Measurements from ENCODE around the gene GPR141.

GPR141 gene, protein sequence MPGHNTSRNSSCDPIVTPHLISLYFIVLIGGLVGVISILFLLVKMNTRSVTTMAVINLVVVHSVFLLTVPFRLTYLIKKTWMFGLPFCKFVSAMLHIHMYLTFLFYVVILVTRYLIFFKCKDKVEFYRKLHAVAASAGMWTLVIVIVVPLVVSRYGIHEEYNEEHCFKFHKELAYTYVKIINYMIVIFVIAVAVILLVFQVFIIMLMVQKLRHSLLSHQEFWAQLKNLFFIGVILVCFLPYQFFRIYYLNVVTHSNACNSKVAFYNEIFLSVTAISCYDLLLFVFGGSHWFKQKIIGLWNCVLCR

DNA sequence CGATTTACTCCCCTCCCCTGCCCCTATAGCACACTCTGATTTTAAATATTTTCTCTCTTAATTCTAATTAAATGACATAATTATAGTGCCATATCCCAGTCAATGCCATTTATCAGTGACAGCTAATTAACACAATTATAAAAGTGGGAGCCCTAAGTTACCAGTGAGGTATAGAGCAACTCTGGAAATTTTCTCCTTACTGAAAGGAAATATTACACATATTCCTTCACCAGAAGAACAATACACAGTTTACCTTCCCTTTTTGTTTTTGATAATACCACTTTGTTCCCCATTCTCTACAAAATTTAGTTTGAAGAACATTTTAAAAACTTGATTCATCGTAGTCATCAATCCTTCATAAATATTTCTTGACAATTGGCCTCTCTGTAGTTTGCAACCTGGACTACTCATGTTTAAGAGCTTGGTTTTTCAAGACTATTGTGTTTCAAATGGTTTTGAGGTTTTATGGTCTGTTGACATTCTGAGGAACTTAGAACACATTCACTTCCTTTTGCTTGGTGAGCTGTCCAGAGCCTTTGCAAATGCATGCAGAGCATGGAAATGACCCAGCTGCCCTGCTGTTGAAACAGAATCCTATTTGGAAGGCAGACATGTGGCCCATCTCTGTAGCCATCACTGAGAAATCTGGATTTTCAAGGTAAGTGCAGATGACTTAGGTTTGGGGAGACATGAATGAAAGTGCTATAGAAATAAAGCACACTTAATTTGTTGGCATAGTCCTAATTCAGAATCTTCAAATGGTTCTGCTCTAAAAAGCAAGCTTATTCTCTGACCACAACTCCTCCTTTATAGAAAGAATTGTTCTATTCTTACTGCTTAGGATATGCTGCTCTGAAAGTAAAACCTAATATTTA is at the start of gene GPR141:
TSS of gene GPR141 (plus strand) at position 521 of the 875 bp plus-strand sequence. CDS start 56,628 bp downstream, outside the sequence.
- DNase-seq (ENCODE audit: low spot score in 2 of 2) (no peak), ATAC-seq (replicated peaks; ENCODE audit: extremely low read depth, poor library complexity, severe bottlenecking) (no peak)
- H3K9me3 Mint-ChIP-seq = no peaks in the 10 kb centered on the region
- H3K27me3 Mint-ChIP-seq = peaks cover 28% of the 10 kb centered on the region
- peak within 1 kb of the TSS; percentile 71 for H3K4me3 Mint-ChIP-seq
- peak within 1 kb of the TSS; percentile 25 for H3K27ac Mint-ChIP-seq (ENCODE audit: low read depth)
- H3K4me1 Mint-ChIP-seq = peaks cover 11% of the 10 kb centered on the region
- peaks cover 3% of the 10 kb centered on the region for H3K36me3 Mint-ChIP-seq (ENCODE audit: insufficient read depth)

DNA sequence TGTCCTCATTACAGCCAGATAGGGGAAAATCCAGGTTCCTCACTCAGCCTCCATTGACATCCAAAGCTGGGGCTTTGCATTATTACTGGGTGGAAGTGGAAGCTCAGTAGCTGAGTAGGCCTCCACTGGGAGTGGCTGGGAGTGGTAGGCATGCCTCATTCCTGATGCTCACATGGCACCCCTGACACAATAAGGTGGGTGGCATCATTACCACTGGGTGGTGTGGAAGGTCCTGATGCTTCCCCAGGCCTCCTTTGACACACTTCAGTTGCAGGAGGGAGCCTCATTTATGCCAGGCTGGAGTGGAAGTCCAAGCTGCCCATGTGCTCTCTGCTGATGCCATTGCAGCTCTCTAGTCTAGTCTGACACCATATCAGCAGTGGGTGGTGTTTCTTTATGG is 48.2 kb upstream of the GPR141 start:
- H3K4me1 Mint-ChIP-seq = peaks cover 25% of the 10 kb centered on the region
- H3K27me3 Mint-ChIP-seq = peaks cover 59% of the 10 kb centered on the region
- DNase-seq (ENCODE audit: low spot score in 2 of 2) (no peak), ATAC-seq (replicated peaks; ENCODE audit: extremely low read depth, poor library complexity, severe bottlenecking) (no peak)
- peaks cover 15% of the 10 kb centered on the region for H3K9me3 Mint-ChIP-seq
- peaks cover 2% of the 10 kb centered on the region for H3K36me3 Mint-ChIP-seq (ENCODE audit: insufficient read depth)
- no peak overlapping the region for H3K27ac Mint-ChIP-seq (ENCODE audit: low read depth)
- H3K4me3 Mint-ChIP-seq = no peak overlapping the region

DNA sequence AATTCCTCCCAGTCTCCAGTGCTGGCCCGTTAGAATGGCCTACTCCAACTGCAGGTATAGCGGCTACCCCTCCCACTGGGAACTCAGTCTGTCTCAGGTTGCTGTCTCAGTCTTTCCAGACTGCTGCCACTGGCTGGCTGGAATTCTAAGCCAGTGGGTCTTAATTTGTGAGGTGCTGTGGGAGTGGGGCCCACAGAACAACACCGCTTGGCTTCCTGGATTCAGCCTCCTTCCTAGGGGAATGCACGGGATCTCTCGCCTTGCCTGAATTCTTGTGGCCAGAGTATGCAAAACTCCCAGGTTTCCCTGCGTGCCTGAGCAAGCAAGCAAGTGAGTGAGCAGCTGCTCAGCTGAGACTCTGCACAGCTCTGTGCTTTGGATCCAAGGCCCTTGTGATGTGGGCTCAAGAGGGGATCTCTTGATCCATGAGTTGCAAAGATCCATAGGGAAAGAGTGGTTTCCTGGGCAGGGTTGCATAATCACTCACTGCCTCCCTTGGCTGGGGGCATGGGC is 41.5 kb upstream of the GPR141 start:
- no peak overlapping the region for H3K27ac Mint-ChIP-seq (ENCODE audit: low read depth)
- H3K9me3 Mint-ChIP-seq = peaks cover 16% of the 10 kb centered on the region
- H3K4me1 Mint-ChIP-seq = peaks cover 23% of the 10 kb centered on the region
- DNase-seq (ENCODE audit: low spot score in 2 of 2) (no peak), ATAC-seq (replicated peaks; ENCODE audit: extremely low read depth, poor library complexity, severe bottlenecking) (no peak)
- no peak overlapping the region for H3K4me3 Mint-ChIP-seq
- peaks cover 29% of the 10 kb centered on the region for H3K27me3 Mint-ChIP-seq
- H3K36me3 Mint-ChIP-seq (ENCODE audit: insufficient read depth) = no peaks in the 10 kb centered on the region

DNA sequence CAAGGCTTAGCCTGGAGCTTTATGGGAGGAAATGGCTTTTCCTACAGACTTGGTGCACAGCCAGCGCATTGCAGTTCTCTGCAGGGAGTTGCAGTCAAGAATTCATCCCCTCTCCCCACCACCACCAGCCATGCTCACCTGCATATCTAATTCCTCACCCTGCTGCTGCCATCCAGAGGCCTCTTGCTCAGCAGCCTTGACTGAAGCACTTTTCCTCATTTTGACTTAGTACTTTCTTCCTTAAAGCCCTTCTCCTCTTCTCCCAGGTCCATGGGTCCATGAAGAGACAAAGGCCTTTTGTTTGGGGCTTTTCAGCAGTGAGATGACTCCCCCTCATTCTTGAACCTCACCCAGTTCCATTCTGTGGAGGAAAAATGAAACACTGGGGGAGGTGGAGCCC is 39.7 kb upstream of the GPR141 start:
- Mint-ChIP-seq H3K4me3 (no peak overlapping the region), H3K27ac (ENCODE audit: low read depth) (no peak overlapping the region), H3K27me3 (peaks cover 11% of the 10 kb centered on the region), H3K4me1 (peaks cover 20% of the 10 kb centered on the region), H3K36me3 (ENCODE audit: insufficient read depth) (no peaks in the 10 kb centered on the region), H3K9me3 (peaks cover 5% of the 10 kb centered on the region)
- DNase-seq (ENCODE audit: low spot score in 2 of 2) = no peak
- ATAC-seq (replicated peaks; ENCODE audit: extremely low read depth, poor library complexity, severe bottlenecking) = no peak

DNA sequence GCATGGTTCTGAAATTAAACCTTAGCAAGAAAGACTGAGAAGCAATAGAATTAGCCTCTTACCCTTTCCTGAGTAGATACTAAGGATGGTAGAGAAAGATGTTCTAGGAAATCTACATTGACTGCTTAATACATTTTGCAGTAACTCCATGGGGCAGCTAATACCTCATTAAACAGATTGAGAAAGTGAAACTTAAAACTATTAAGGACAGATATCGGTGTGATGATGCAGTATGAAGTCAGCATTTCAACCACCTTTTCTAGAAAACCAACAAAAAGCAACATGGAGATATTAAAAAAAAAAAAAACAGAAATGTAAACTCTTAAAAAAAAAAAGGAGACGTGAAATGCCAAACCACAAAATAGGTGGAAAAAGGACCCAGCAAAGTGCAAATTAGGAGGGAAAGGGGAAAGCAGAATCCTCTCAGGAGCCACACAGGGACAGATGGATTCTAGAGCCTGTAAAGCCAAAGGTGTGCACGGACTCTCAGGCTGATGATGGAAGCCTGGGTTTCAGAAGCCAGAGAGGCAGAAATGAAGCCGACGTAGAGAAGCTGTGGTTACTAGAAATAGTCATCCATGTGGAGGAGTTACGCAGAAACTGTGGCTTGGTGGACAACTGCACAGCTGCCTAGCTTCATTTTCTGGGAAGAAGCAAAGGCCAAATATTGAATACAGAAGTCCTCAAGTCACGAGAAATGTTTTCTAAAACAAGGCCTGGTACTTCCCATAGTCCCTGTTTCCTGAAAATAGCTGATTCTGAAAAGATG is 38.1 kb upstream of the GPR141 start:
- DNase-seq (ENCODE audit: low spot score in 2 of 2) = no peak
- H3K36me3 Mint-ChIP-seq (ENCODE audit: insufficient read depth) = no peaks in the 10 kb centered on the region
- H3K27ac Mint-ChIP-seq (ENCODE audit: low read depth) = peak overlapping the region; percentile 95
- peaks cover 5% of the 10 kb centered on the region for H3K9me3 Mint-ChIP-seq
- H3K4me1 Mint-ChIP-seq = peaks cover 14% of the 10 kb centered on the region
- H3K4me3 Mint-ChIP-seq = peak overlapping the region; percentile 67
- no peaks in the 10 kb centered on the region for H3K27me3 Mint-ChIP-seq
- peak; percentile 56 for ATAC-seq (replicated peaks; ENCODE audit: extremely low read depth, poor library complexity, severe bottlenecking)

DNA sequence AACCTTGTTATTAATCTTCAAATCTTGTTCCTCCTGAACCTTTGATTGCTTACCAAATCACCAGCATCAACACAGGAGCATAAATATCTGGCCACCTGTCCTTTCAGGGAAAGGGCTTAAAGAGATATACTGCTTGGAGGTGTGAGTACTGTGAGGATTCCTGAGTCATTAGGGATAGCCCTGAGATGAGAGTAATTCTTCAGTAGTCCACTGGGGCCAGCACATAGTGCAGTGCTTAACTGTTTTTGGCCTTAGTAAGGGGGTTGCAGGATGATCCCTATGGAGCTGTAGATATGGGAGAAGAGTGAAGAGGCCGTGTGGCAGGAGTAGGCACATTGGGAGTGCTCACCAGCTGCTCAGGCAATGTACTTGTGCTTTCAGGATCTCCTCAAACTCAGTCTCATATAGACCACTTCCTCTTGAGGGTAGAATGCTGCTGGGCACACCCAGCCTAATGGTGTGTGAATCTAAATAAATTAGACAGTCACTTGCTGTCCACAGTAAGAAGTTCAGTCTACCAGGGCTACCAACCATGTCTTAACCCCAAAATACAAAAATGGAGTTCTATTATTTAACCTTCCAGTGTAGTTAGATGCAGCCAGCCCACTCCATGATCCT is 26.5 kb upstream of the GPR141 start:
- no peak for DNase-seq (ENCODE audit: low spot score in 2 of 2)
- peak overlapping the region; percentile 53 for H3K4me3 Mint-ChIP-seq
- H3K36me3 Mint-ChIP-seq (ENCODE audit: insufficient read depth) = peaks cover 8% of the 10 kb centered on the region
- H3K9me3 Mint-ChIP-seq = peaks cover 5% of the 10 kb centered on the region
- peaks cover 19% of the 10 kb centered on the region for H3K4me1 Mint-ChIP-seq
- peak; percentile 83 for ATAC-seq (replicated peaks; ENCODE audit: extremely low read depth, poor library complexity, severe bottlenecking)
- H3K27ac Mint-ChIP-seq (ENCODE audit: low read depth) = peak overlapping the region; percentile 64
- no peaks in the 10 kb centered on the region for H3K27me3 Mint-ChIP-seq

DNA sequence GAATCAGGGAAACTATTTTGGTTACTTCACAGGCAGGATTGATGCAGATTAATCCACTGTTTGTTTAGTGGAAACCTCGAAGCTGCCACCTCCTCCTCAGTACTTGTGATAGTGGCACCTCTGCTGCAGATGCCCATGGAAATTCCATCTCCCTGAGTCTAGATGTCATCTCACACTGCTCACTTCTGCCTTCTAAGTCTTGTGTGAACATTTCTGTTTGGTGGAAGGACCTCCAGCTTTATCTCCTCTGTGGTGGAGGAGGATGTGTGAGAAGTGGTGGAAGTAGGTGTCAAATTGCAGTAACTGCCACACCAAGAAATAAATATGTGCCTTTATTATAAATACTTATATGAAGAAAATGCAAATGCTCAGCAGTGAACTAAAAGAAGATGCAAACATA is 25.8 kb upstream of the GPR141 start:
- Mint-ChIP-seq H3K27me3 (no peaks in the 10 kb centered on the region), H3K36me3 (ENCODE audit: insufficient read depth) (peaks cover 8% of the 10 kb centered on the region), H3K4me1 (peaks cover 19% of the 10 kb centered on the region), H3K9me3 (peaks cover 5% of the 10 kb centered on the region), H3K27ac (ENCODE audit: low read depth) (peak overlapping the region; percentile 64), H3K4me3 (peak overlapping the region; percentile 53)
- no peak for DNase-seq (ENCODE audit: low spot score in 2 of 2)
- ATAC-seq (replicated peaks; ENCODE audit: extremely low read depth, poor library complexity, severe bottlenecking) = peak; percentile 76

DNA sequence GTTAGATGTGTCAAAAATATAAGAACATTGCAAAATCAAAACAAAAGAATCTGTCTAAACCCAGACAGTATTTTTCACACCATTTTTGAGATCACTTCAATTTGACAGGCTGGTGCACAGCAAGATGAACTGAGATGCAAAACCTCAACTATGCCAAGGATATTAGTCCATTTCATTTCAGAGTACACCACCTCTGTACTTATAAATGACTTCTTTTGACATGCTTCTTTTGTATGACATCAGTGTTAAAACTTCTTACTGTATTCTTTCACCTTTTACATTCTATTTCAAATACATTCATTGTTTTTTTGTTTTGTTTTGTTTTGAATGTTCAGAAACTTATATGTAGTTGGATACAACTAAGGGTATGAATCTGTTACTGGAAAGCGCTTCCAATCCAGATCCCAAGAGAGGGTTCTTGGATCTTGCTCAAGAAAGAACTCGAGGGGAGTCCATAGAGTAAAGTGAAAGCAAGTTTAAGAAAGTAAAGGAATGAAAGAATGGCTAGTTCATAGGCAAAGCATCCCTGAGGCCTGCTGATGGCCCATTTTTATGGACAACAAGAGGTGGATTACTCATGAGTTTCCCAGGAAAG is 23.5 kb upstream of the GPR141 start:
- no peak for ATAC-seq (replicated peaks; ENCODE audit: extremely low read depth, poor library complexity, severe bottlenecking)
- no peak for DNase-seq (ENCODE audit: low spot score in 2 of 2)
- Mint-ChIP-seq H3K4me1 (peaks cover 25% of the 10 kb centered on the region), H3K36me3 (ENCODE audit: insufficient read depth) (peaks cover 8% of the 10 kb centered on the region), H3K27ac (ENCODE audit: low read depth) (peak overlapping the region; percentile 77), H3K27me3 (peaks cover 8% of the 10 kb centered on the region), H3K4me3 (no peak overlapping the region), H3K9me3 (peaks cover 4% of the 10 kb centered on the region)

DNA sequence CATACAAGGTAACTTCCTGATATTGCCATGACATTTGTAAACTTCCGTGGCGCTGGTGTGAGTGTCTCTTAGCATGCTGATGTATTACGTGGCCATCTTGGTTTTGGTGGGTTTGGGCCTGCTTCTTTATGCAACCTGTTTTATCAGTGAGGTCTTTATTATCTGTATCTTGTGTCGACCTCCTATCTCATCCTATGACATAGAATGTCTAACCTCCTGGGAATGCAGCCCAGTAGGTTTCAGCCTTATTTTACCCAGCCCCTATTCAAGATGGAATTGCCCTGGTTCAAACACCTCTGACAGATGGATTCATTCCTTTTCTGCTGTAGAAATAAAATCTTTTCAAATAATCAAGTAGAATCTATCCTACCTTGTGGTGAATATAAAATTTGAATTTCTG is 23.0 kb upstream of the GPR141 start:
- Mint-ChIP-seq H3K4me3 (no peak overlapping the region), H3K27me3 (peaks cover 12% of the 10 kb centered on the region), H3K27ac (ENCODE audit: low read depth) (no peak overlapping the region), H3K4me1 (peaks cover 25% of the 10 kb centered on the region), H3K36me3 (ENCODE audit: insufficient read depth) (peaks cover 8% of the 10 kb centered on the region), H3K9me3 (no peaks in the 10 kb centered on the region)
- ATAC-seq (replicated peaks; ENCODE audit: extremely low read depth, poor library complexity, severe bottlenecking) = no peak
- no peak for DNase-seq (ENCODE audit: low spot score in 2 of 2)

DNA sequence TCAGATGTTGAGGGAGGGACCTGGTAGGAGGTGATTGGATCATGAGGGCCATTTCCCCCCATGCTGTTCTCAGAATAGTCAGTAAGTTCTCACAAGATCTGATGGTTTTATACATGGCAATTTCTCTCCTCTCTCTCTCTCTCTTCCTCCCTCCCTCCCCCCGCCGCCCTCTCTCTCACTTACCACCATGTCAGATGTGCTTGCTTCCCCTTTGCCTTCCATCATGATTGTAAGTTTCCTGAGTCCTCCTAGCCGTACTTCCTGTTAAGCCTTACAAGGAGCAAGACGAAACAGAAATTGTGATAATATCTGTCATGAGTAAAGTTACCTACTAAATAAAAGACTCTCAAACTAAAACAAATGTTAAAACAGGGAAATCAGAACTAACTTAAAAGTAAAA is 19.9 kb upstream of the GPR141 start:
- H3K36me3 Mint-ChIP-seq (ENCODE audit: insufficient read depth) = peaks cover 1% of the 10 kb centered on the region
- H3K4me3 Mint-ChIP-seq = no peak overlapping the region
- DNase-seq (ENCODE audit: low spot score in 2 of 2) (no peak), ATAC-seq (replicated peaks; ENCODE audit: extremely low read depth, poor library complexity, severe bottlenecking) (no peak)
- H3K27ac Mint-ChIP-seq (ENCODE audit: low read depth) = no peak overlapping the region
- peaks cover 12% of the 10 kb centered on the region for H3K27me3 Mint-ChIP-seq
- H3K4me1 Mint-ChIP-seq = peaks cover 6% of the 10 kb centered on the region
- no peaks in the 10 kb centered on the region for H3K9me3 Mint-ChIP-seq

DNA sequence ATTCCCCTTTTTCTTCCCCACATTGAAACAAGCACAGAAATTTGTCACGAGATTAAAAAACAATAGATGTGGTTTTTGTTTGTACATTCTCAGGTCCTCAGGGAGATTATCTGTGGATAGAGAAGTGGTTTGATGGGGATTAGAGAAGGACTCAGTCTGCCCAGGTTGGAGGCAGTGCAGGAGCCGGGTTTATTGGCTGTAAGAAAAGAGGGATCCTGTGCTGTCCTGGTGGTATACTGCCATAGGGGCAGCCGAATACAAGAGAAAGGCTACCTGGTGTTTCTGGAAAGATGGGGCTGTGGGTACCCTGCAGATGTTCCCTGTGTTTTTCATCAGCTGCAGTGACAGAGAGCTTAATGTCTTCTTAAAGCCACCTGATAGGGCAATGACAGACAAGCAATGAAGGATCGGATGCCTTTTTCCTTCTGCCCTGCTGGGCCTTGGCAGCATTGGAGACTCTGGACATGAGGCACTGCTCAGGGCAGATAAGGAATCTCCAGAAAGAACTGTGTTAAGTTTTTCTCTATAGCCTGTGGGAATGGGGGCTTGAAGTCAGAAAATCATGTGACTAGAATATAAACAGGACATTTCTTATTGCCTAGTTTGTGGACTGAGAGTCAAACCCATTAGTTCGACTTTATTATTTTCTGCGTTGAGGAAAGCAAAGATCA is 18.1 kb upstream of the GPR141 start:
- DNase-seq (ENCODE audit: low spot score in 2 of 2) (no peak), ATAC-seq (replicated peaks; ENCODE audit: extremely low read depth, poor library complexity, severe bottlenecking) (no peak)
- H3K4me1 Mint-ChIP-seq = peaks cover 6% of the 10 kb centered on the region
- H3K9me3 Mint-ChIP-seq = no peaks in the 10 kb centered on the region
- peaks cover 1% of the 10 kb centered on the region for H3K36me3 Mint-ChIP-seq (ENCODE audit: insufficient read depth)
- no peak overlapping the region for H3K4me3 Mint-ChIP-seq
- peaks cover 12% of the 10 kb centered on the region for H3K27me3 Mint-ChIP-seq
- H3K27ac Mint-ChIP-seq (ENCODE audit: low read depth) = no peak overlapping the region
